Right lobe of liver (tissue), 4 donors: ENCODE measurements around the gene INCA1.

Experiments
- CTCF ChIP-seq, 4 donors: fragments of 200-600 bp in 3 of 4; fragments of 450-650 bp in 1 of 4; IDR thresholded peaks; one replicate each; pipeline versions ENCODE4 v1.5.1 to v1.8.0; 2016 to 2022; ENCODE audit warnings: antibody characterized with exemption in 4 of 4, mild to moderate bottlenecking in 2 of 4
- POLR2A ChIP-seq: fragments of 450-650 bp; IDR thresholded peaks from one replicate; pipeline ENCODE4 v1.6.1; 2017; ENCODE audit warnings: antibody characterized with exemption, mild to moderate bottlenecking
- donor health status: DM: no; HTN: no; CAD: no.
- donor health status: DM: no; HTN: no; CAD: no.
- donor health status: DM: no; HTN: yes; CAD: no.

DNA sequence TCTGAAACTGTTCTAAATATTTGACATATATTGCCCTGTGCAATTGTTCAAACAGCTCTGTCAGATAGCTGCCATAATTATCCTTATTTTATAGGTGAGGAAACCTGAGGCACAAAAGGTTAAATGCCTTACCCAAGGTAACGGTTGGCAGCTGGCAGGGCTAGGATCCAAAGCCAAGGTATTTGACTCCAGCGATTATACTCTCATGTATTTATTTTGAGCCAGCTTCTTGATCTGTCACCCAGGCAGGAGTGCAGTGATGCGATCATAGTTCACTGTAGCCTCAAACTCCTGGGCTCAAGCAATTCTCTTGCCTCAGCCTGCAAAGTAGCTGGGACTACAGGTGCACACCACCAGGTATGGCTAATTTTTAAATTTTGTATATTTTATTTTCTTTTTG lies 39.2 kb downstream of the INCA1 start:
- TF ChIP-seq CTCF (IDR thresholded peaks at IDR 0.05) (no peak), POLR2A (no peak)
